ENCODE data around the gene TICRR.

DNA sequence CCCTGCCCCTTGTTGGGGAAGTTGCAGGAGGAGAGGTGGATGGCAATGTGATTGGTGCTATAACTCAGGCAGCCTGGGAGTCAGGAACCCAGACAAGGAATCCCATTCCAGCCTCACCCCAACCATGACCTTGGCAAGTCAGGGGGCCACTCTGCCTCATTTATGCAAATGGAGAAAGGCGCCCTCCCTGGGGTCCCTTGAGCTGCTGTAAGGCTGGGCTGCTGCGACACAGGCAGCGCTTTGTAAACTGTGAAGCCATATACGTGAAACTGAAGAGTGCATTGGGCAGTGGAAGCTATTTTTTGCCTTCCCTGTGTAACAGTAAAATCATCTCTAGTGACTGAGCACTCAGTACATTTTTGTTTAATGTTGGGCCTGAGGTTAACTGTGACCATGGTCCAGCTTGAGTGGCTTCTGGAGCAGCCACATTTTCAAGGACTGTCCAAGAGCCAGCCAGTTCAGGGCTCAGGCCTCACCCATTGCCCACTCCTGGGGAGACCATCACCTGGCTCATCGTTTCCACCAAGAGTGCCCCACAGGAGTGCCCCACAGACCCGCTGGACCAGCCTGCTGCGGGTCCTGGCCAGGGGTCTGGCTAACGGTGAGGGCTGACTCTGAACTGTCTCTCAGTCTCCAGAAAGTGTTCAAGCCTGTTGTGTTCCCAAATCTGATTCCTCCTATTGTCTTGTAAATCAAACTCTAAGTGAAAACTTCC, 52.1 kb downstream of the TICRR start:
- TF ChIP-seq, protein P1, sequence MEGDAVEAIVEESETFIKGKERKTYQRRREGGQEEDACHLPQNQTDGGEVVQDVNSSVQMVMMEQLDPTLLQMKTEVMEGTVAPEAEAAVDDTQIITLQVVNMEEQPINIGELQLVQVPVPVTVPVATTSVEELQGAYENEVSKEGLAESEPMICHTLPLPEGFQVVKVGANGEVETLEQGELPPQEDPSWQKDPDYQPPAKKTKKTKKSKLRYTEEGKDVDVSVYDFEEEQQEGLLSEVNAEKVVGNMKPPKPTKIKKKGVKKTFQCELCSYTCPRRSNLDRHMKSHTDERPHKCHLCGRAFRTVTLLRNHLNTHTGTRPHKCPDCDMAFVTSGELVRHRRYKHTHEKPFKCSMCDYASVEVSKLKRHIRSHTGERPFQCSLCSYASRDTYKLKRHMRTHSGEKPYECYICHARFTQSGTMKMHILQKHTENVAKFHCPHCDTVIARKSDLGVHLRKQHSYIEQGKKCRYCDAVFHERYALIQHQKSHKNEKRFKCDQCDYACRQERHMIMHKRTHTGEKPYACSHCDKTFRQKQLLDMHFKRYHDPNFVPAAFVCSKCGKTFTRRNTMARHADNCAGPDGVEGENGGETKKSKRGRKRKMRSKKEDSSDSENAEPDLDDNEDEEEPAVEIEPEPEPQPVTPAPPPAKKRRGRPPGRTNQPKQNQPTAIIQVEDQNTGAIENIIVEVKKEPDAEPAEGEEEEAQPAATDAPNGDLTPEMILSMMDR (IDR thresholded peaks at IDR 0.05; ENCODE audit: poor library complexity): no peak
- no peak for TF ChIP-seq EZH2 (IDR thresholded peaks at IDR 0.05; ENCODE audit: borderline replicate concordance)
- no peak for TF ChIP-seq EZH2phosphoT487 (IDR thresholded peaks at IDR 0.05; ENCODE audit: low read depth, severe bottlenecking, unreplicated experiment)

Data from hepatocyte (in vitro differentiated cells).